ENCODE data around the gene NR2C2. TPM values are rescaled to one million over a fixed set of nuclear protein-coding genes. Genes with fewer than 3 reads are reported as not detected.
A peak's percentile ranks its signal among the peaks of the same experiment; 100 is the strongest.
"Not testable (repeated sequence)": the region's sequence is repeated elsewhere in the genome, so short reads cannot be mapped to it uniquely, and the experiment has no call there.

The NR2C2 gene
- 10 to 100 TPM; 37.8 to 43.5 TPM for total RNA-seq
- long read RNA-seq, donor 1, partial matches to known transcripts, result 2 of 12 reads
- long read RNA-seq, donor 1, other reads (novel, unspliced or antisense), result 6 of 12 reads
- long read RNA-seq, donor 2, partial matches to known transcripts, result 0 of 6 reads
- long read RNA-seq, donor 2, other reads (novel, unspliced or antisense), result 6 of 6 reads

DNA sequence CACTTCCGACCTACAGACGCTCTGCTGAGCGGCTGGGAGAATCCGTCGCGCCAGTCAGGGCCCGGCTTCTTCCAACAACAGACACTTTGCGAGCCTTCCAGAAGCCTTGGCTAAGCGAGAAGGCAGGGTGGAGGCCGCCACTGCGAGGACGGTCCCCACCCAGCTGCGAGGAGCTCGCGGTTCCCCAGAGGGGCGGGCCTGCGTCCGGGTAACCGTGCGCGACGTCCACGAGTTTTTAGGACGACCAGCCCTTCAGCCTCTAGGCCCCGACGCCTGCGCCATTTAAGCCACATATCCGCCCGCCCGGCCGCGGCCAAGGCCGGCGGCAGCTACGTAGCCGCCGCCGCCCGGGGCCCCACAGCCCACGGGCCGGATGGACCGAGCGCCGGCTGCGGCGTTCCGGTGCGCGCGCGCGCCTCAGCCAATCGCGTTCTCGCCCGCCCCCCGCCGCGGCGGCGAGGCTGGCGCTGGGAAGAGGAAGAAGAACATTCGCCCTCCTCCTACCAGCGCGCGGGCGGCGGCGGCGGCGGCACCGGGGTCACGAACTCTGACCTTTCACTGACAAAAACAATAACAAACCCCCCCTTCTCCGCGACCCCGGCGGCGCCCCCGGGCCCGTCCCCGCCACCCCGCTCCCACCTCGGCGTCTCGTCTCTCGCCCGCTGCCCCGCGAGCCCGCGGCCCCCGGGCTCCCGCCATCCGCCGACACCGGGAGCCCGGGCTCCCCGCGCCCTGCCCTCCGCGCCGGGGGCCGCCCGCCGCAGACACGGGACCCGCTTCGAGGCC lies at the start of gene NR2C2:
Gene NR2C2, plus strand, starts transcription at position 484 of the 786 bp plus-strand sequence. CDS start 56,332 bp downstream, outside the sequence.
- intact Hi-C loops (cut with DNase I), result no loop called here
- DNase-seq (ENCODE audit: low spot score), result peak; percentile 96

DNA sequence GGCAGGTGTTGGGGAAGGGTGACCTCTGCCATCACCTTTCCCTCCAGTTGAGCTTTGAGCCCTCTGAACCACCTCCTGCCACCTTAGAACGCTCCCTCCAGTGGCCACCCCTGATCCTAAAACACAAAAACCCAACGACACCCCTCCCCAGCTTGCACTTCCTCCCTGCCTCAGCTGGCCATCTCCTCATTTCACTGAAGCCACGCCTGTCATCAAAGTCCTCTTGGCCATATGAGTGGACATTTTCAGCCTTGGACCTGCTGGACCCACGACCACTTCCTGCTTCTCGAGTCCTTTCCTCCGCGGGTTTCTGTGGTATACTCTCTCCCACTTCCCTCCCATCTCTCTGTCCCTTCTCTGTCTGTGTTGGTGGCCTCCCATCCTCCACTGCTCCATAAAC lies 48.5 kb upstream of the NR2C2 start:
- intact Hi-C loops (cut with DNase I), result no loop called here
- no peak for DNase-seq (ENCODE audit: low spot score)

DNA sequence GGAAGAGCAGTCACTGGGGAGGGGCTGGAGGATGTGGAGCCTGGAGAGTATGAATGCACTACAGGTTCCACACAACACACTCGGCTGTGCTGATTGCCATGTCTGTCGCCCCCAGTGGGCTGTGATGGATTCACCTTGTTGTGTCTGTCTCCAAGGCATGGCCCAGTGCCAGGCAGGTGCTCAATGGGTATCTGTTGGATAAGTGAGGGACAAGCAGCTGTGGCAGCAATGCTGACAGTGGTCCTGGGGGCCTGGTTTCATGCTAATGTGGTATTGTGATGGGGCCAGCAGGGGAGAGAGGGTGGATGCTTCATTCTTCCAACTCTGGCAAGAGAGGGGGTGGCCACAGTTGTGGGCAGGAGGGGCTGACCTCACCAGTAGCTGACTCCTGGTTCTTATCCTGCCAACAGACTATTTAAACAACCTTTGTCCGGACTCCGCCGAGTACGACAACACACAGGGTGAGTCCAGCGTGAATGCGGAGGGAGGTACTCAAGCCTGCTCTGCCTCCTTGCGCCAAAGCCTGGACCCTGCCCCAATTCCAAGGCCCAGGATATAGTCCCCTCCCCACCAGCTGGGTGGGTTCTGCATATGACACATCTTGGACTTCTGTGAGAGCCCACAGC lies 47.3 kb upstream of the NR2C2 start:
- intact Hi-C loops (cut with DNase I), result loop anchor here in 1 of 2 donors (2.0 kb wide), 1 partner anchor 53 kb away; no protein-coding TSS in a partner anchor
- no peak for DNase-seq (ENCODE audit: low spot score)

DNA sequence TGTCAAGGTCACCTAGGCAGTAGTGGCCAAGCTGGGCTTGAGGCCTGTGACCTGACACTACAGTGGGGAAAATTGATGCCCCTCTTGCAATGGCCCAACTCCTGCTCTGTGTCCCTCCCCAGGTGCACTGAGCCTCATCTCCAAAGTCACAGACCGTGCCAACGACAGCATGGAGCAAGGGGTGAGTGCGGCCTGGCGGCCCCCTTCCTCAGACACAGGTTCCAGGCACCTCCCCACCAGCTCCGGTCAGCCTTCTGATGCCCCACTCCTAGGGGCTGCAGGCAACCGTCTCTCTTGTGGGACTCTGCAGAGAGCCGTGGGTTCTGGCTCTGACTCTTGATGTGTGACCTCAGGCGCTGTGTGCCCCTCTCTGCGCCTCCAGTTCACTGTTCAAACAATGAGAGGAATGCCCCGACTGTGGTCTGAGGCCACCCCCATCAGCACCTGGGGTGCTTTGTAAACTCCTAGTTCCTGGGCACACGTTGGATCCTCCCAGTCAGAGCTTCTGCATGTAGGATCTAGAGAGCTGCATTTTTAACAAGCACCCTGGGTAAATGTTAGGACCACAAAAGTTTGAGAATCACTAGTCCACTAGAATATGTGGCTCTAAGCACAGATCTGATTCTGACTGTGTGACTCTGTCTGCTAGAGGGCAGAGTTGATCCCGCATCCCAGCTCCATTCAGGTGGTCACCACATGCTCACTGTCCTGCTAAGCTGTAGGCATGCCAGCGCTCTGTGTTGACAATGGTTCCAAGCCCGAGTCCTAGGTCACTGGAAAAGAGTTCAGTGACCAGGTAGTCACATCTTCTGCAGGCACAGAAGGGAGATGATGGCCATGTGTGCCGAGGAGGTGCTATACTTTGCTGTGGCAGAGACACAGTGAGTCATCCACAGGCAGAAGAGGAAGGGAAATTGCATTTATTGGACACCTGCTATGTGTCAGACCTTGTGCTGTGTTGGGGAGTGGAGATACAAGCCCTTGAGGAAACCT lies 46.2 kb upstream of the NR2C2 start:
- intact Hi-C loops (cut with DNase I), result loop anchor here in 1 of 2 donors (2.0 kb wide), 1 partner anchor 54 kb away; no protein-coding TSS in a partner anchor

DNA sequence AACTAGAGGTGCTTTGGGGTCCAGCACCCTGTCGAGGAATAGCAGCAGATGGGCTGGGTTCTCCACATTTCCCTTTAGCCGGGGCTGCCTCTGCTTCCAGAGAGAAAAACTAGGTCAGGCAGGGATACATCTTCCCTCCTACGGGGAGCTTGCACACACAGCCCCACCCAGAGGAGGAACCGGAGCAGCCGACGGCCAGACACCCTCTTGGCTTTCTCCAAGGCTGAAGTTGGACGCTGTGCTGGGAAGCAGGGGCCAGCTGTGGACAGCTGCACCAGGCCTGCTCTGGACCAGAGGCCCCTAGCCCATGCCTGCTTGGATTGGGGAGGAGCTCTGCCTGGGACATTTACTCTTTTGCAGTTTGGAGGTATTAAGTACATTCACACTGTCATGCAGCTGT lies 44.7 kb upstream of the NR2C2 start:
- intact Hi-C loops (cut with DNase I), result no loop called here
- DNase-seq (ENCODE audit: low spot score), result peak; percentile 89

More for the DNA sequence above, 46.2 kb upstream of the NR2C2 start:
- DNase-seq (ENCODE audit: low spot score), result no peak

DNA sequence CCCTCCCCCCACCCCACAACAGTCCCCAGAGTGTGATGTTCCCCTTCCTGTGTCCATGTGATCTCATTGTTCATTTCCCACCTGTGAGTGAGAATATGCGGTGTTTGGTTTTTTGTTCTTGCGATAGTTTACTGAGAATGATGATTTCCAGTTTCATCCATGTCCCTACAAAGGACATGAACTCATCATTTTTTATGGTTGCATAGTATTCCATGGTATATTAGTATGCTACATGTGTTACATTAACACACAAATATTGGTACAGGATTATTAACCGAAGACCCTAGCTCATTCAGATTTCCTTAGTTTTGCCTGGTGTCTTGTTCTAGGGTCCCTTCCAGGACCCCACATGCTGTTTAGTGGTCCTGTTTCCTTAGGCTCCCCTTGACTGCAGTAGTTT lies 43.9 kb upstream of the NR2C2 start:
- DNase-seq (ENCODE audit: low spot score); intact Hi-C loops (cut with DNase I): not testable (repeated sequence)

DNA sequence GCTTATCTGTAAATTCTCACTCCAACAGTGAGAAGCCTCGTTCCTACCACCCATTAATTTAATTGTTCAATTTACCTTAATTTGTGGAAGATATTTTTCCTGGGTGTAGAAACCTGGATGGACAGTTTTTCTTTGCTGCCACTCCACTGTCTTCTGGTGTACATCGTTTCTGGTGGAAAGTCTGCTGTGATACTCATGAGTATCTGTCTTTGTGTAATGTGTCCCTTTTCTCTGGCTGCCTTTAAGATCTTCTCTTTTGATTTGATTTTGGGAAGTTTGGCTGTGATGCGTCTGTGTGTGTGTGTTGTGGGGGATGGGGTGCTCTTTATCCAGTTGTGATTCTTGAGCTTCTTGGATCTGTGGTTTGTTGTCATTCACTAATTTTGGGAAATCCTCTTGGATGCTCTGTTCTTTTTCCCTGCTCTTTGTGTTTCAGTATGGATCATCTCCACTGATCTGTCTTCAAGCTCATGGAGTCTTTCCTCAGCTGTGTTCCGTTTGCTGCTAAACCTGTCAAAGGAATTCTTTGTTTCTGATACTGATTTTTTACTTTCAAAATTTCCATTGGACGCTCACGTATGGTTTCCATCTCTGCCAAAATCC lies 42.2 kb upstream of the NR2C2 start:
- DNase-seq (ENCODE audit: low spot score), result no peak
- intact Hi-C loops (cut with DNase I), result no loop called here

DNA sequence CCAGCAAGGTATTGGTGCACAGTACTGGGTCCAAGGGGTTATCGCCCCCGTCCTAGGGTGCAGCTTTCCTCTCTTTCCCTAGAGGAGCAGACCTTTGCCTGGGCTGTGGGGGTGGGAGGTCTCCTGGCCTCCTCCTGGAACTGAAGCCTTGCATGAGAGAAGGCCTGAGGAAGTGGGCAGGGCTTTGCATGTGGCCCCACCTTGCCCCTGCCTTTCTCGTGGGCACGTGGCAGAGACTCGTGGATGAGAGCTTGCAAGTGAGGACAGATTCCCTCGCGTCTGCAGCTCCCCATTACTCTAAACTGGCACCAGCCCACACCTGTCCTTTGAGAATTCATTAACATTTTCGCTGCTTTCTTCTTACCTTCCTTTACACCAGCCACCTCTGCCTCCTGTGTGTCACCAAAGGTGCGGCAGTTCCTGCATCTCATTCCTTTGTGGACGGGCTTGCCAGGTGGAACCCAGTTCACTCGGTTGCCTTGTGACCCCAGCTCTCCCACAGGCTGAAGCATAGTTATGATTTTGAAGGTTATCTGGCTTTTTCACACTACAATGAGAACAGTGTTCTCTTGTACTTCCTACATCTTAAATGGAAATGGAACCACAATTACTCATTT lies 40.9 kb upstream of the NR2C2 start:
- intact Hi-C loops (cut with DNase I), result no loop called here
- DNase-seq (ENCODE audit: low spot score), result no peak

DNA sequence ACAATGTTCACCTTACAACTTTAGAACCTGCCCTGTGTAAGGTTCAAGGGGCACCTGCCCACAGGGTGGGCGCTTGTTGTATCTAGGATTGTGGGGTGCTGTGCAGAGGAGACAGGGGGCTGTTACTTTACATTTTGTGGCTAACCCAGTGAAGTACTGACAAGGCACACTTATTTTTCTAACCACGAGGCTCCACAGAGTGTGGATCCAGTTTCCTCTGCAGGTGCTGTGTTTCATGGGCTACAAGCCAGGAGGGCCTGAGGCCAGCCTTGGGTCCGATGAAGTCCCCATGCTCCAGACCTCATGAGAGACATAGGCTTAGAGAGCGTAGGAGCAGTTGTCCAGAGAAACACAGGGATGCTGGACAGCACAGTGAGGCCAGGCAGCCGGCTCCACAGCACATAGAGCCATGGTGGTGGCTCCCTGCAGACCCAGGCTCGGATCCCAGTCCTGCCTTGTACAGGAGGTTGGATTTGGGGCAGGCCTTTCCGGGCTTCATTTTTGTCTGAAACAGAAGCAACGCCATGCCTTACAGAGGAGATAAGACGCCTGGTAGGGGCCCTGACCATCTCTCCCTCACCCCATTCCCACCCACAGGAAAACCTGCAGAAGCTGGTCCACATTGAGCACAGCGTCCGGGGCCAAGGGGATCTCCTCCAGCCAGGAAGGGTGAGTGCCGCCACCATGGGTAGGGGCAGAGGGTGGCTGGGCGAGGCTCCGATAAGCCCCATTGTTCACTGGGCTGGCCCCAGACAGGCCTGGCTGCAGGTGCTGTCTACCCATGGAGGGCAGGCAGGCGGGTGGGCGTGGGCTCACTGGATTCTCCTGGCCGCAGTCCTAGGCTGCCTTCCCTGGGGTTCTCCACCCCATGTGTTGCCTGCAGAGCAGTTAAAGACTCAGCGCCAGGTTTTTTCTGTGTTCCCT lies 40.1 kb upstream of the NR2C2 start:
- intact Hi-C loops (cut with DNase I), result no loop called here

DNA sequence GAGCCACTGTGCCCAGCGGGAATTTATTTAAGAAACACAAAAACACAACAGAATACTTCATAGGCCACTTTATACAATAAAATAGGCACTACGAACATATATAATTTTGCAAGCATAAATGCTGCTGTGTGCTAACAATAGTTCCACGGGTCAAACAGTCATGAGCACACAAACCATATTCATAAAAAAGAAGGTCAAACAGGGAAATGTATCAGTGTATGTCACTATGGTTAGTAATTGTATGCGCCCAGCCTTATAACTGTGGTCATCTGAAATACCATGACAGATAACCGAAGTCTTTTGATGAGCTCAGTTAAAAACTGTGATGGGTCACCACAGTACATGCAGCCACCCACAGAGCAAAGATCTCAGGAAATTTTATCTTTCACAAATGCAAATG lies 38.1 kb upstream of the NR2C2 start:
- DNase-seq (ENCODE audit: low spot score), result no peak
- intact Hi-C loops (cut with DNase I), result no loop called here

More for the DNA sequence above, 40.1 kb upstream of the NR2C2 start:
- DNase-seq (ENCODE audit: low spot score), result no peak

DNA sequence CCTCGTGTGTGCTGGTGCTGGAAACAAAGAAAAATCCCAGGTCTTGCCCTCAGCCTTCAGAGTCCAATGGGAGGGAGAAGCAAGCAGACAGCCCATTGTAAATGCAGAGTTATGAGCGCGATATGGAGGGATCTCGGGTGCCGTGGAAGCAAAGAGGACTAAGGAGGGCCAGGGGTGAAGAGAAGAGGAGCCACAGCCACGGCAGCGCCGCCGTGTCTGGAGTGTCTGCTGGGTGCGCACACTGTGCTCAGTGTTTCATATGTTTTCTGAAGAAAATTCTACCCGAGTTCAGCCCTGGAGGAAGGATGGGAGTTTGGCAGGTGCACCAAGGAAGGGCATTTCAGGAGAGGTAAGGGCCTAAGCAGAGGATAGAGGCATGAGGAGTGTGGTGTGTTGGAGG lies 35.7 kb upstream of the NR2C2 start:
- no peak for DNase-seq (ENCODE audit: low spot score)
- intact Hi-C loops (cut with DNase I), result loop anchor here in 1 of 2 donors (10.0 kb wide), 1 partner anchor 117 kb away; no protein-coding TSS in a partner anchor

DNA sequence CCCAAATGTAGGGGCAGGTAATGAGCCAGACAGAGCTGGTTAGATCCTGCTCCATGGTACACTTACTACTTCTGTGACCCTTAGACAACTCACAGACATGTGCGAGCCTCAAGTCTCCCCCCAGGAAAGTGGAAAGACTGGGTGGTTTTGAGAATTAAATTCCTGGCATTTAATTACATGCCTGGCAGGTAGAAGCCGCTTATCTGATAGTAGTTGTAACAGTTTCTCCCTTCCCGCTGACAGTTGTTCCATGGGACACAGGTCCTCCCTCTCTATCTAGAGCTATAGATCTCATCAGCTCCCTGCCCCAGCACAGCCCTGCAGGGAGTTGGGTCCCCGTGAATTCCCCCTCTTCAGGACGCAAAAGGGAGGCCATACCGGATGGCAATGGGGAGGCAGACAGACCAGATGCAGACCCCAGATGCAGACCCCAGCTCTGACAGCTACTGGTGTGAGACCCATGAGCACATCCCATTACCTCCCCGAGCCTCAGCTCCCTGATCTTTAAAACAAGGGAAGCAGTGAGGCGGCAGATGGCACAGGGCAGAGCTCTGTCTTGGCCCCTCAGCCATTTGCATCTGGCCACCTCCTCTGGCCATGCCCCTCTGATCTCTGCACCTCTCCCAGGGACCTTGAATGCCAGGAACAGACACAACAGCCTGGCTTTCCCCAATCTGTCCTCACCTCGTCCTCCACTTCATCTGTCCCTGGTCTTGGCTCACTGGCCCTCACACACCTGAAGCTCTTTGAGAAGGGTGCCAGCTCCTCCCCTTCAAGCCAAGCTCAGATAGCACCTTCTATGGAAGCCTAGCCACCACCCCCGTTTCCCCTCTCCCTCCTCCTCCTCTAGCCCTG lies 34.1 kb upstream of the NR2C2 start:
- no peak for DNase-seq (ENCODE audit: low spot score)
- intact Hi-C loops (cut with DNase I), result loop anchor here in 1 of 2 donors (10.0 kb wide), 1 partner anchor 118 kb away; no protein-coding TSS in a partner anchor

DNA sequence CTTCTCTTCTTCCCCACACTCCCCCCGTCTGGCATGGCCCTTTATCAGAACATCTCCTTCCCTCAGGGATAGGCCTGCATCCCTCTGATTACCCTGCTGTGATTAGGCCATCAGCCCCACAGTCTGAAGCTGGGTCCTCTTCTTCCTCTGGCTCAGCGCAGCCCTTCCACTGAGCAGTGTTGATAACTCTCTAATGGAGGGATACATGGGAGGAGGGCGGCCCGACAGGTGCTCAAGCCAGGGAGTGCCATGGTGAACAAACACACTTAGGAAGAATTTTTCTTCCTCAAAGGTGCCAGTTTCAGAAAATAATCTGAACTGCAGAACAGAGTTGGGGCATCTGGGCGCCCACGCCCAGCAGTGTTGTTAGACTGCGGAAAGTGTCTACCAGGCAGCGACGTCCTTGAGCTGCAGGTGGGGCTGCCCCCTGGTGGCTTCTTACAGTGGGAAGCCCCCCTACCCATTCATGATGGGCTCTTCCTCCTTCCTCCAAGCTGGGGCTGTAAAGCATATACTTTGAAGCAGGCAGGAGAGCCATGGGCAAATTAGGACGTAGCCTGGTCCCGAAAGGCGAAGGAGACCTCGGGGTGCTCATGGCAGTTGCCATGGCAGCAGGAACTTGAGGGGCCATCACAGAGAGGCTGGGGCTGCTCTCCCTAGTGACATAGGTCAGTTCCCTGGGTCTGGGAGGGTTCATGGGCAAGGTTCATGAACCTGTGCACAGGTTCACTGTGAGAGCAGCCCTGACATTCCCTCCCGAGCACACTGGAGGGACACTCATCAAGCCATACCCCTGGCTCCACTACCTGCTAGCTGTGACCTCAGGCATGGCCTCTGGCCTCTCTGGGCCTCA lies 33.2 kb upstream of the NR2C2 start:
- DNase-seq (ENCODE audit: low spot score), result no peak
- intact Hi-C loops (cut with DNase I), result loop anchor here in 1 of 2 donors (10.0 kb wide), 1 partner anchor 119 kb away; no protein-coding TSS in a partner anchor

DNA sequence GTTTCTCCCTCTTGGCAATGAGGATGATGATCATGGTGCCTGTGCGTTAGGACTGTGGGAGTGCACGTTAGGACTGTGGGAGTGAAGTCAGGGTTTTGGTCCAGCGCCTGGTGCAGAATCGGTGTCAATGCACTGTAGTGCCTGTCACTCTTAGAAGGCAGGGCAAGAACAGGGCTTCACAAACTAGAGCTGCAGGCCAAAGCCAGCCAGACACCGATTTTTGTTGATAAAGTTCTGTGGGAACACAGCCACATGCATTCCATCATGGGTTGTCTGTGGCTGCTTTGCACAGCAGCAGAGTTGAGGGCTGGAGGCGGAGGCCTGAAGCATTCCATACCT lies 32.6 kb upstream of the NR2C2 start:
- intact Hi-C loops (cut with DNase I), result loop anchor here in 1 of 2 donors (10.0 kb wide), 1 partner anchor 120 kb away; no protein-coding TSS in a partner anchor
- DNase-seq (ENCODE audit: low spot score), result no peak

DNA sequence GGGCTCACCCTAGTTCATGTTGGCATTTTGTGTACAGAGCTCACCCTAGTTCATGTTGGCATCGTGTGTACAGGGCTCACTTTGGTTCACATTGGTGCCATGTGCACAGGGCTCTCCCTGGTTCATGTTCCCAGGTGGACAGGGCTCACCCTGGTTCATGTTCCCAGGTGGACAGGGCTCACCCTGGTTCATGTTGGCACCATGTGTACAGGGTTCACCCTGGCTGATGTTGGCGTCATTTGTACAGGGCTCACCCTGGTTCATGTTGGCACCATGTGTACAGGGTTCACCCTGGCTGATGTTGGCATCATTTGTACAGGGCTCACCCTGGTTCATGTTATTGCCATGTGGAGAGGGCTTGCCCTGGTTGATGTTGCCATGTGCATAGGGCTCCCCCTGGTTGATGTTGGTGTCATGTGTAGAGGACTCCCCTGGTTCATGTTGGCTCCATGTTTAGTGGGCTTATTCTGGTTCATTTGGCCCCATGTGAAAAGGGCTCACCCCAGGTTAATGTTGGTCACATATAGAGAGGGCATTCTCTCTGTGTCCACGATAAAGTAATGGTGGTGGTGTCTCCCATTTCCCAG lies 31.7 kb upstream of the NR2C2 start:
- intact Hi-C loops (cut with DNase I), result loop anchor here in 1 of 2 donors (10.0 kb wide), 1 partner anchor 121 kb away; no protein-coding TSS in a partner anchor
- no peak for DNase-seq (ENCODE audit: low spot score)

Data from posterior vena cava (tissue), 2 donors.